Memory B cell (primary cell): ENCODE measurements around the gene MAP2K7.
"Not testable (repeated sequence)": the region's sequence is repeated elsewhere in the genome, so short reads cannot be mapped to it uniquely, and the experiment has no call there.

Source experiments
- ATAC-seq: fragments of 150-1000 bp; cut with Tn5 transposase; 2 replicates; pipeline ENCODE4 v1.10.0; 2021; ENCODE audit warnings: low read depth, mild to moderate bottlenecking, moderate library complexity
- DNase-seq, 2 donors: peaks; one replicate each; pipeline ENCODE4 v3.0.0; 2022; ENCODE audit warnings: low spot score in 2 of 2
- H3K27ac Mint-ChIP-seq: one replicate; pipeline ENCODE4 v1.8.0; 2022; ENCODE audit warnings: mild to moderate bottlenecking, moderate library complexity, mixed read lengths
- H3K27me3 Mint-ChIP-seq: one replicate; pipeline ENCODE4 v1.8.0; 2022; ENCODE audit warnings: mixed read lengths
- H3K36me3 Mint-ChIP-seq: one replicate; pipeline ENCODE4 v1.8.0; 2022; ENCODE audit warnings: mild to moderate bottlenecking, mixed read lengths
- H3K4me1 Mint-ChIP-seq: one replicate; pipeline ENCODE4 v1.8.0; 2022; ENCODE audit warnings: mixed read lengths
- H3K4me3 Mint-ChIP-seq: one replicate; pipeline ENCODE4 v1.8.0; 2022; ENCODE audit warnings: mild to moderate bottlenecking, moderate library complexity, mixed read lengths
- H3K9me3 Mint-ChIP-seq: one replicate; pipeline ENCODE4 v1.8.0; 2022; ENCODE audit warnings: mixed read lengths

MAP2K7 gene

GRCh38 chr19:7903244-7904073 is at the start of gene MAP2K7:
TSS of gene MAP2K7 (plus strand) at chr19:7903877. CDS start at chr19:7903945, 68 bp downstream.
- peaks cover 29% of the 10 kb centered on the region for H3K4me1 Mint-ChIP-seq
- no peaks in the 10 kb centered on the region for H3K9me3 Mint-ChIP-seq
- peak within 1 kb of the TSS; percentile 94 for H3K27ac Mint-ChIP-seq
- H3K36me3 Mint-ChIP-seq, result peaks cover 7% of the 10 kb centered on the region
- peak within 1 kb of the TSS; percentile 93 for H3K4me3 Mint-ChIP-seq
- peaks cover 2% of the 10 kb centered on the region for H3K27me3 Mint-ChIP-seq
- DNase-seq (peak; percentile 99 to 100), ATAC-seq (peak; percentile 74)

- H3K4me1 Mint-ChIP-seq, result peaks cover 7% of the 10 kb centered on the region
- peaks cover 5% of the 10 kb centered on the region for H3K36me3 Mint-ChIP-seq
- no peak for ATAC-seq
- no peaks in the 10 kb centered on the region for H3K9me3 Mint-ChIP-seq
- H3K27me3 Mint-ChIP-seq, result peaks cover 19% of the 10 kb centered on the region
- no peak overlapping the region for H3K4me3 Mint-ChIP-seq
- DNase-seq, result no peak
- no peak overlapping the region for H3K27ac Mint-ChIP-seq
Observed at GRCh38 chr19:7855426-7856108, 48.1 kb upstream of the MAP2K7 start.

GRCh38 chr19:7856109-7856591 is 47.5 kb upstream of the MAP2K7 start:
- Mint-ChIP-seq H3K9me3 (no peaks in the 10 kb centered on the region), H3K4me1 (peaks cover 7% of the 10 kb centered on the region), H3K27me3 (peaks cover 23% of the 10 kb centered on the region), H3K4me3 (no peak overlapping the region), H3K36me3 (peaks cover 5% of the 10 kb centered on the region), H3K27ac (no peak overlapping the region)
- ATAC-seq (no peak), DNase-seq (no peak)

GRCh38 chr19:7856679-7857663 is 46.7 kb upstream of the MAP2K7 start:
- no peaks in the 10 kb centered on the region for H3K9me3 Mint-ChIP-seq
- H3K36me3 Mint-ChIP-seq, result peaks cover 5% of the 10 kb centered on the region
- peaks cover 7% of the 10 kb centered on the region for H3K4me1 Mint-ChIP-seq
- no peak overlapping the region for H3K4me3 Mint-ChIP-seq
- no peak overlapping the region for H3K27ac Mint-ChIP-seq
- DNase-seq, result no peak
- peaks cover 24% of the 10 kb centered on the region for H3K27me3 Mint-ChIP-seq
- no peak for ATAC-seq

- Mint-ChIP-seq H3K4me3 (no peak overlapping the region), H3K27me3 (peaks cover 24% of the 10 kb centered on the region), H3K36me3 (peaks cover 5% of the 10 kb centered on the region), H3K27ac (no peak overlapping the region), H3K9me3 (no peaks in the 10 kb centered on the region), H3K4me1 (peaks cover 9% of the 10 kb centered on the region)
- DNase-seq (no peak), ATAC-seq (no peak)
Observed at GRCh38 chr19:7857727-7858108, 46.0 kb upstream of the MAP2K7 start.

- Mint-ChIP-seq H3K27ac (no peak overlapping the region), H3K4me1 (peaks cover 5% of the 10 kb centered on the region), H3K36me3 (peaks cover 5% of the 10 kb centered on the region), H3K9me3 (no peaks in the 10 kb centered on the region), H3K27me3 (peaks cover 20% of the 10 kb centered on the region), H3K4me3 (no peak overlapping the region)
- ATAC-seq, result peak; percentile 34
- DNase-seq, result no peak
Observed at GRCh38 chr19:7858109-7858770, 45.4 kb upstream of the MAP2K7 start.

GRCh38 chr19:7859087-7859486 is 44.6 kb upstream of the MAP2K7 start:
- H3K4me3 Mint-ChIP-seq, H3K9me3 Mint-ChIP-seq, H3K27ac Mint-ChIP-seq, H3K36me3 Mint-ChIP-seq, H3K4me1 Mint-ChIP-seq, ATAC-seq, DNase-seq: not testable (repeated sequence)
- peaks cover 25% of the 10 kb centered on the region for H3K27me3 Mint-ChIP-seq

- Mint-ChIP-seq H3K9me3 (no peaks in the 10 kb centered on the region), H3K36me3 (peaks cover 5% of the 10 kb centered on the region), H3K27me3 (peaks cover 28% of the 10 kb centered on the region), H3K27ac (no peak overlapping the region), H3K4me3 (no peak overlapping the region), H3K4me1 (peaks cover 6% of the 10 kb centered on the region)
- ATAC-seq, result no peak
- DNase-seq, result no peak
Observed at GRCh38 chr19:7859831-7860713, 43.6 kb upstream of the MAP2K7 start.

GRCh38 chr19:7860714-7861618 is 42.7 kb upstream of the MAP2K7 start:
- Mint-ChIP-seq H3K4me3 (peak overlapping the region; percentile 53), H3K27ac (no peak overlapping the region), H3K4me1 (peaks cover 10% of the 10 kb centered on the region), H3K36me3 (peaks cover 3% of the 10 kb centered on the region), H3K9me3 (no peaks in the 10 kb centered on the region), H3K27me3 (peaks cover 29% of the 10 kb centered on the region)
- DNase-seq (no peak), ATAC-seq (no peak)

GRCh38 chr19:7861619-7862412 is 41.9 kb upstream of the MAP2K7 start:
- no peak overlapping the region for H3K27ac Mint-ChIP-seq
- DNase-seq (no peak), ATAC-seq (no peak)
- peaks cover 10% of the 10 kb centered on the region for H3K4me1 Mint-ChIP-seq
- peaks cover 27% of the 10 kb centered on the region for H3K27me3 Mint-ChIP-seq
- peak overlapping the region; percentile 53 for H3K4me3 Mint-ChIP-seq
- peaks cover 1% of the 10 kb centered on the region for H3K36me3 Mint-ChIP-seq
- no peaks in the 10 kb centered on the region for H3K9me3 Mint-ChIP-seq

- Mint-ChIP-seq H3K4me3 (peak overlapping the region; percentile 22), H3K9me3 (no peaks in the 10 kb centered on the region), H3K27ac (no peak overlapping the region), H3K27me3 (peaks cover 28% of the 10 kb centered on the region), H3K36me3 (no peaks in the 10 kb centered on the region), H3K4me1 (peaks cover 10% of the 10 kb centered on the region)
- DNase-seq, result peak in 1 of 2 donors; percentile 46
- peak; percentile 68 for ATAC-seq
Observed at GRCh38 chr19:7862413-7862951, 41.2 kb upstream of the MAP2K7 start.
